NOMO-1 treated with DMSO at 0.1 percent for 48 hours (cell line): ENCODE results near the gene FRAS1.

ENCODE experiments used
- DNase-seq: peaks from one replicate; lab custom pipeline; 2025; ENCODE audit not compliant: unreplicated experiment; lab: John Stamatoyannopoulos, UW

The FRAS1 gene

DNA sequence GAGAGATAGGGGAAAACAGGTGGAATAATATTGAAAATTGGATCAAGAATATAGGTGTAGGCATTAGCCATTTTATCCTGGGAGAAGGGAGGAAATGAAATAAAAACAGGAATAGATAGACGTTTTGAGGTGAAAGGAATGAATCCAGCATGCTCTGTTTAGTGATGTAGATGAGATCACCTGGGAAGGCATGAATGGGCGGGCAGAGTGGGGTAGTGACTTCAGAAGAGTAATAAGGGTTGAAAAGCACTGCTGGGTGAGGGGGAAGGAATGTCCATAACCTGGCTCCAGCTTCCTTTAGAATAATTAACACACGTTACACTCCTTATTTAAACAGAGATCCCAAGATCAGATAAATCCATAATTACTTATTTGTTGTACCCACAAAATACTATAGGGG, 303.3 kb downstream of the FRAS1 start:
- no peak for DNase-seq

DNA sequence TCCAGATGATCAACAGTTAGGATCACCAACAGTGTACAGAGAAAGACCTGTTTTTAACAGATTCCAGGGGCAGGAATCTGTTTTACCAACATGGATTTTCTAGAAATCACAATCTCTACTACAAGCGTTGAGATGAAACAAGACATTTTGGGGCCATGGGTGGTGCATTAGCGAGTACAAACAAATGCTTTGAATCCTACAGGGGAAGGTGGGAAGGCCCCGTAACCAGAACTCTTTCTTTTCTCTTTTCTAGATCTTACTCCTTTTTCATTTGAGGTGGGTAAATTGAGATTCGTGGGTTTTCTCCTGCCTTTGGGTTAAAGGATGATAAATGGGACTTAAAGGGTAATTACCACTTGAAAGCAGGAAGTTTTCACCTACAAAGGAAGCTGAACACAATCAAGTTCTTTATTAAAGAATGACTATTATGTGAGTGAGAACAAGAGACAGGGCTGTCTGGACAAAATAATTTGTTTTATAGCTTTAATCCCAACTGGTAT, 304.5 kb downstream of the FRAS1 start:
- DNase-seq = no peak

DNA sequence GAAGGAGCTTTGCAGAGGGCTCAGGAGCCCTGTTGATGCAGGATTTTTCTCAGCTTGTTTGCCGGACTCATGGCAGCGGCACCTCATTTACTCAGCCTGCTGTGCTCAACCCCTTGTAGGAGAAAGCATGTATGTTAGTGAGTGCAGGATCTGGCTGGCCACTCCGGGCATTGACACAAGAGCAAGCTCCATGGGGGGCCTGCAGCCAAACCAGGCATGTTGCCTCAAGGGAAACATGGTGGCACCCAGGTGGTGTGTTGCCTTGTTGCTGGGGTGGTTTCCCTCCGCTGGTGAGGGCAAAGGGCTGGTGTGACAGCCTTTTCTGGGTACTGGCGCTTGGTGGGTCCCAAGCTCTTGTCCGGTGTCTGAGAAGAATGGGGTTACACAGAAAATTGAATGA, 305.2 kb downstream of the FRAS1 start:
- no peak for DNase-seq

DNA sequence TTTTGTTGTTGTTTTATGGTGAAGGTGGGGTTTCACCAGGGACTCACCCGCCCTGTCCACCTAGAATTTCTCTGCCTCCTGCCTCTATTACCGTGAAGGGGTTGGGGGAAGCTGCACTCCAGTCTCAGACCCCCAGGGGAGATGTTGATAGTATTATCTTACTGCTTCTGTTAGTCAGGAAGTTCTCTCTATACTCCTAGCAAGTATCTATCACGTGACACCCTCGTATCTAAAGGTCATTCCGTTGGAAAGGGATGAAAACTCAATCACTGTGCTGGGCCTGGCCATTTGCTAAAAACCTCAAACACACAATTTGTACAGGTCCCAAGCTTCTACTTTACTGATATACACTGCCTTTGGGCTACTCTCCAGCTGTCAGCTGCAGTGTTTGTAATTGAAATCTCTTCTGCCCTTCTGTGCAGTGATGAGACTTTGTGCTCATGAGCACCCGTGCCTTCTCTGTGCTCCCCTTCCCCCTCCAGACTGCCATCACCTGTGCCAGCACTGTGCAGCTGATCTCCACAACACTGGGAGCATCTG, 306.0 kb downstream of the FRAS1 start:
- no peak for DNase-seq

DNA sequence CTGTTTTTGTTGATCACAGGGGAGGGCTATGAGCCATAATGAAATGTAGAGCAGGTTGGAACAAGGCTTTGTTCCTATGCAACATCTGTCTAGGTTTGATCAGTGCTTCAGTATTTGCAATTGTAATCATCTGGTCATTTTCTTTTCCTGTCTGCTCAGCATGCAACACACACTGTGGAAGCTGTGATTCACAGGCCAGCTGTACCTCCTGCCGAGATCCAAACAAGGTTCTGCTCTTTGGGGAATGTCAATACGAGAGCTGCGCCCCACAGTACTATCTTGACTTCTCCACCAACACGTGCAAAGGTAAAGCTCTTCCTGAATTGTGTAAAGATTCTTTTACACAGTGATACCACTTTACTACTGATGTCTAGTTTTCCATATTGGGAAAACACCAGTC, 312.6 kb downstream of the FRAS1 start:
- DNase-seq = no peak

DNA sequence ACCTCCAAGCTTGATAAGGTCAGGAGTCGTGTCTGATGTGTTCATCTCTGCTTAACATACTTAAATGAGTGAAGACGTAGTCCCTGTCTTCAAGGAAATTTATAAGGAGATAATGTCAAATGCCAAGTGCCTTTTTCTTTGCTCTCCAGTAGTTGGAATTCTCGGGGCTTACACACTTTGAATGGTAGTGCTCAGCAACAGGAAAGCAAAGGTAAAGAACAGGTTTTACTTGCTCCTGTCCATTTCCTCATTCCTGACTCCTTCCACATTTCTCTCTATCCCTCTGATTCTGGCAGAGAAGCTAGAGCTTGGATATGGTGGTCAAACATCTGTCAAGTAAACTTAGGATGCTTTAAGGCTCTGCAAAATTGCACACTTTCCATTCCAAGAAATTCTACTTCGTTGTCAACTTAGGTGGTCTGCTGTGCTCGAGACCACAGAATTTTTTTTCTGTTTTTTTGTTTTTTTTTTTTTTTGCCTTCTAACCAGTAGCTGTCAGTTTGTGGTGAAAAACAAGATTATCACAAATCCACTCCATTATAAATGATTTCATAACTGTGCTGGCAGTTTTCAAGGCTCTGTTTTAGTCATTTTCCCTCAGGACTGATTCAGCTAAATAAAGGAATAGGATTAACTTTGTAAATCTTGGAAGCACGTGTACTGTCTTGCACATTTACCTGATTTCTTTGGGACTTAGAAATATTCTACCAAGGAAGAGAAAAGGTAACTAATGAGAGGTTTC, 313.7 kb downstream of the FRAS1 start:
- no peak for DNase-seq

DNA sequence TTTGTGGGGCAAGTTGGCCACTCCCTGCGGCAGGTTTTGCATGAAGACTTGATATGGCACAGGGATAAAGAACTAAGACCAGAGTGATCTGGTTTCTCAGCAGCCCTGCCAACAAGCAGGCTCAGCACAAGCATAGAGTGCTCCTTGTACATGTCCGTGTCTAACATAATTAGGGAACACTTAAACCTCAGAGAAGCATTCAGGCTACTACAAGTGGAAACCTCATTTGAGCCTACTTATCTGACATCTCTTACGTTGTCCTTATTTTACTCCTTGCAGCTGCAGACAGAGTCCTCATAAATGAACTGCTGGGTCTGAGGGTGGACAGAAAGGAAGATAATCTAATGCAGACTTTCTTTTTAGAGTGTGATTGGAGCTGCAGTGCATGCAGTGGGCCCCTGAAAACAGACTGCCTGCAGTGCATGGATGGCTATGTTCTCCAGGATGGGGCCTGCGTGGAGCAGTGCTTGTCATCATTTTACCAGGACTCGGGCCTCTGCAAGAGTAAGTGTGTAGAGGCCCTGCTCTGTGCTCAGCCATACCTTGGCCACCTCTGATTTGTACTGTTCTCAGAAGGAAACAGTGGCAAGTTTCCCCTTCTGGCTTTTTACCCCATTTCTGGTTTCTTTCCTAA, 315.3 kb downstream of the FRAS1 start:
- DNase-seq = no peak

DNA sequence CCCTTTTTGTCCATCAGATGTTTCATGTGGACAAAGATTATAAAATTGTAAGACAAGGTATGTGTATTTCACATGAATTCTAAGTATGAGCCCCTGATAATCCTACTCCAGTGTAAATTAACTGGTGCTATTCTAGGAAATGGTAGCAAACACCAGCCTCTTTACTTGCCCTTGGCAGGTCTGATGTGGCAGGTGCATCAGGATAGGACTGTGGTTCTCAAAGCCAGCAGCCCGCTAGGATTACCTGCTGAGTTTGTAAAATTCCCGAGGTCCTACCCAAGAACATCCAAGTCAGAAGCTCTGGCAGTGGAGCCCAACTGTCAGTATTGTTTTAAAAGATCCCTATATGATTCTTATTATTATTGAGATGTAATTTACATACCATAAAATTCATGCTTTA, 320.4 kb downstream of the FRAS1 start:
- DNase-seq = no peak

DNA sequence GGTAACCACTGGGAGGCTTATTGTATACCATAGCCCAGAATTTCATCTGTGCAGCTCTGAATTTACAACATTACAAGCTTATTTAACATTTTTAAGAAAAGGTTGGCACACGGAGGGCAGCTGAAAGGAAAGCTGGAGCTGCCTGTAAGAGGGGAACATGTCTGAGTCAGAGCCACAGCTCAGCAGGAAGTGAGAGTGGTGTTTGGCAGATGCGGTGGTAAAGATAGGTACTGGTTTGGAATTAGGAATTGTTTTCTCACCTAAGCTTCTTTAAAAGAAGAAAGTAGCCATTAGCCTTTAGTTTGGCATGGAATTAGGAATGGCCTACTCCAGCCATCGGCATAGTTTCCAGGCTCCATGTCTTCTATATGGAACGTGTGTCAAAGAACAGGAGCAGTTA, 321.9 kb downstream of the FRAS1 start:
- DNase-seq = no peak

DNA sequence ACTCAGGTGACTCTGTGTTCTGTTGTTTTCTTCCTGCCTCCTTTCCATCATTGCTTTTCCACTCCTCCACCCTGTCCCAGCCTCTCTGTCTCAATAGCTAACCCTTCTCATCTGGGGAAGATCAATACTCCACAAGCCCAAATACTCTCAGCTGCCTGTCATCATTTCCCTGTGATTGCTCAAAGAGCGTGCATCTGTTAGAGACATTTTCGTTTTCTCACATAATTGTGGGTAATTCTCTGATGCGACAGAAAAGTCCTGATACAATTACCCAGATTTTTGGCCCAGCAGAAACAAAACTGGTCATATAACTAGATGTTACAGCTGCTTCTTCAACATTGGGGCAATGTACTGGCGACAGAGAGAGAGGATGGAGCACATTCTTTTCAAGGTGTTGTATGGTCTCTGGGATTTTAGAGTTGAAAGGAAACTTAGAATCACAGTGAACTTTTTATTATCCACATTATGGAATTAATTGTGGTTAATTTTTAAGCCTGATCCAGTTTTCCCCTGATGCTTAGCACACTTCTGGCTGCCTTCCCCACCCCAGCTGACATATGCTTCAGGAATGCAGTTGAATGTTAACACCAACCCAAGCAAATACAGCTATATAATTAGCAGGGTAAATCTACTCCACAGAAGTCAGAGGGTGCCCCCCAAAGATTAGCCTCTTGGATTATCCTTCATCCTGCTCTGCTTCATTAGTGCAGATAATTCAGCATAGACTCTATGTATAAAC, 323.0 kb downstream of the FRAS1 start:
- DNase-seq = no peak

DNA sequence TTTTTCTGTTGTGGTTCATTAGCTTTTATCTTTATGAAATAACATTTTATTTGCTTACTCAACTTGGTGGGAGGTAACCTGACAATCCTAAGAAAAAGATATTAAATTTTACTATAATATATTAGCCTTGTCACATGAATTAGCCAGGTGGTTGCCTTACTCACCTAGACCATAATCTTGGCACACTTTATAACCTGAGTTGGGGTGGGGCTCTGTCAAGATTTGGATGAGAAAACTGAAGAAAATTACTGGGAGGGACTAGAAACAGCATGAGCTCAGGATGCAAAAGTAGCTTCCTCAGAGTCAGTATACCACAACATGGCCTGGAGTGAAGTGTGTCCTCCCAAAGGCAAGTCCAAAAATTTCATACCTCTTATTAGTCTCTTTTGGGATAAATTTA, 329.6 kb downstream of the FRAS1 start:
- DNase-seq = no peak

DNA sequence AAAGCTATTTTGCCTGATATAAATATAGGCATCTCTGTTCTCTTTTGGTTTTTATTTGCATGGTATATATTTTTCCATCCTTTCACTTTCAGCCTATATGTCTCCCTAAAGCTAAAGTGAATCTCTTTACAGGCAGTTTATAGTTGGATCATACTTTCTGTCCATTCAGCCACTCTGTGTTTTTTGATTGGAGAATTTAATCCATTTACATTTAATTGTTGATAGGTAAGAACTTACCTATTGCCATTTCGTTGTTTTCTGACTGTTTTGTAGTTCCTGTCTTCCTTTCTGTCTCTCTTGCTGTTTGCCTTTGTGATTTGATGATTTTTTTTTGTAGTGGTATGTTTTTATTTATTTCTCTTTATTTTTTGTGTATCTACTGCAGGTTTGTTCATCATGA, 338.5 kb downstream of the FRAS1 start:
- DNase-seq = no peak

DNA sequence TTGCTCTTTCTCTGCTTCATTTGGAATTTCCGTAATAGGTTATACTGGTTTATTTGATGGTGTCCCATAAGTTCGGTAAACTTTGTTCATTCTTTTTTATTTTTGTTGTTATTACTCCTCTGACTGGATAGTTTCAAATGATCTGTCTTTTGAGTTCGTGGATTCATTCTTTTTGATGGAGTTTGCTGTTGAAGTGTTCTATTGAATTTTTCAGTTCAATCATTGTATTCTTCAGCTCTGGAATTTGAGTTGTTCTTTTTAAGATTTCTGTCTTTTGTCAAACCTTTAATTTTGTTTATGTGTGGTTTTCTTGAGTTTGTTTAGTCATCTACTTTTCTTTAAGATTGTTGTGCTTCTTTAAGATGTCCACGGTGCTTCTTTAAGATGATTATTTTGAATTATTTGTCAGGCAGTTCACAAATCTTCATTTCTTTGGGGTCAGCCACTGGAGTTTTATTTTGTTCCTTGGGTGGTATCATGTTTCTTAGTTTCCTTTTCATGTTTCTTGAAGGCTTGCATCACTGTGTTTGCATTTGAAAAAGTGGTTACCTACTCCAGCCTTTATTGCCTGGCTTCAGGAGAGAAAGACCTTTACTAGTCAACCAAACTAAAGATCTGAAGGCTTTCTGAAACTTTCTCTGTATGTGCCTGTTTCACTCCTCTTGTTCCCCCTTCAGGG, 339.6 kb downstream of the FRAS1 start:
- DNase-seq = no peak

DNA sequence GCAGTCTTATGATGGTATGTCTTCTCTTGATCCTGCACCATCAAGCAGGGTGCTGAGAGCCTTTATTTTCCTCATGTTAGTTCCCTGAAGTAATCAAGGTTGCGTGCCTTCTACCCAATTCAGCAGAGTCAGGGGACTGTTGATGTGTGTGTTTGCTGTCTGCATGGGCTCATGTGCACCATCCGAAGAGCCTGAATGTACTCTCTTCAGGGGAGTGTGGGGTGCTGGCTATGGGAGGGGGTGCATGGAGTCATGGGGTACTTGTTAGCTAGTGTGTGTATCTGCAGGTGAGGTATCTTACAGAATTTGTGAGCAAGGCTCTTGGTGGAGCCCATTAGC, 340.1 kb downstream of the FRAS1 start:
- DNase-seq = no peak

DNA sequence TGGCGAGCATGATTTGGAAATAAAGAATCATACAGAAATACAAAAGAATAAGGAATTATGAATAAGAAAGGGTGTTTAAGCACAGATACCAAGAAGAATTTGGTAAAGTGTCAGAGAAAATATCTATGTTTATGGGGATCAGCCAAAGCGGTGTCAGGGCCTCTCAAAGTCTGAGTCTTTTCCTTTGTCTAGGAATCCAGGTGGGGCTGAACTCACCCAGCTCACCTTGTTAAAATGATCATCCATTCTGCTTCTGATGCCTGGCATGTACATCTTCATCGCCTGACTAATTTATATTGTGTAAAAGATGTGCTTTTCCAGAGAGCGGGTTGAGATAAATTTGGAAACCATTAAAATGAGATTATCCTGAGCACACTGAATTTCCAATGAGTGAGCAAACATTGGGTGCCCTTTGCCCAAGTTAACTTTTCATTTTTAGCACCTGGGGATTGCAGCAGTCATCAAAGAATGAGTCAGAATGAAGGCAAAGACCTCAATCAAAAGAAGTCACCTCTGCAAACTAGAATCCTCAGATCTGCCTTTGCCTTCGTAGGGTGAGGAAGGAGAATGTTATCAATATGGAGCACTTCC, 352.6 kb downstream of the FRAS1 start:
- no peak for DNase-seq

DNA sequence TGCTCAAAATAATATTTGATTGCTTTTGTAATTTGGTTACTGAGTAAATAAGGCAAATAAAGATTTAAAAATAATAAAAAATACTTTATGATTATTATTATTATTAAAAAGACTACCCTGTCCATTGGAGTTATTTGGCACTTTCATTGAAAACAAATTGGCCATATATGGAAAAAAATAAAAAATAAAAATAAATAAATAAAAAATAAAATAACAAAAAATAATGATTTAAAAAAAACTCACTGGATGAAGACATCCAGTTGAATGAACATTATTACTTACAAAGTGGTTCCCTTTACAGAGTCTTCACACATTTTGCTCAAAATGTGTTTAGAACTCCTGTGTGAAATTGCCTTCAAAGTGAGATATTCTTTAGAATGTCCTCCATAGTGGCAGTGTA, 353.1 kb downstream of the FRAS1 start:
- no peak for DNase-seq

DNA sequence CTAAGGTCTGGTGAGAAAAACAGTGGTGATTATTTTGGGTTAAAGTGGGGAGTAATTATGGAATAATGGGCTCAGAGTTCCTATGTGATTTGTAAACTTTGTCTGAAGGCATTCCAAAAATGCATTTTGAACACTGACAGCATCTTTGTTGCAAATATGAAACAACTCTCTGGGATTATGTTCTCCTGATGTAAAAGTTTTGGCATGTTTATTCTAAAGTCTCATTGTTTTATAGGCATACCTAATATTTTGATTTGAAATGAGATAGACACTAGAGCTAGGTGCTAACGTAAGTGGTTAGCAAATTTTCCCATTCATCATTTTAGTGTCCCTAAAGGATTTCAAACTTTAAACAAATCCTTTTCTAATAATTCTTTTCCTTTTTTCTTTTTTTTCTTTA, 353.6 kb downstream of the FRAS1 start:
- no peak for DNase-seq

DNA sequence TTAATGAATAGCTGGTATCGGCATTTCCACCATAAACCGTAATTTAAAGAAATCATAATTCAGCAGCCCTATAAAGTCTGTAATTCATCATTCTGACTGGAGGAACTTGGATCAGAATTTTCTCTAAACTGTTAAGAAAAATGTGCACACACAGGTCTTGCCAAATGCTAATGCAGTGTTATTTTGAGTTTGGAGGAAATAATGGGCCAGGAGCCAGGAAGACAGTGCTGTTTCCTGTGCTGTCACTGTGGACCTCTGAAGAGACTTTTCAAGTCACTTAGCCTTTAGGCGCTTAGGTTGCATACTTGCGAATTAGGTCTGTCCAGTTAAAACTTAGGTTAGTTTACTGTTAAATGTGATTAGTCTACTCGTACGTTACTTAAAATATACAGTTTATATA, 357.0 kb downstream of the FRAS1 start:
- no peak for DNase-seq

DNA sequence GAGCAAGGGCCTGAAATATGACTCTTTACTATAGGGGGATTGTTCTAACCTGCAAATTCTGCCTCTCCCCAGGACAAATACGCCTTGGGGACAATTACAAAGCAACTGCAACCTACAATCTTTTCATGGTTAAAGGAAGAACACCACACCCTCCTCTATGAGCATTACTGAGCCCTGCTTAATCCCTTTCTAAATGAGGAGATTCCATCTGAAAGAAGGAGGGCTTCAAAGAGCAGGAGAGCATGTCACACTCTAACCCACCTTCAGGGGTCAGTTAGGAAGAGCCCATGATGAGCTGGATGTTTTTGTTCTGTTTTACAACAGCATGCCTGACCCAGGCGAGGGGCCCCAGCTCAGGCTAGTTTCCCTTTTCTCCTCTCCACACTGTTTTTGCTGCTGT, 360.5 kb downstream of the FRAS1 start:
- no peak for DNase-seq

DNA sequence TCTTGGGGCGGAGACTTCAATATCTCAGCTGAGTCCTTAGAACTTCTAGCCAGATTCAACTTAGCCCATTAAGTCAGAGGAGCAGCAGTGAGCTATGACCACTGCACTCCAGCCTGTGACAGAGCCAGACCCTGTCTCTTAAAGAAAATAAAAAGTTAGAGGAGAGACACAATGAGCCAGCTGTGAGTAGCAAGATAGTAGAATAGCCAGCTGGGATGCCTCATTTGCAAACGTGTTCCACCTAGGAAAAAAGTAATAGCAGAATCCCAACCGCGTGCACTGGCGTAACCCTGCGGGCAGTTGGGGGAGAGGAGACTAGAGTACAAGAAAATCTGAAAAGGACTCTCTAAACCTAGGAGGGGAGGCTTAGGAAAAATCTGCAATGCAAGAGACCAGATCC, 361.3 kb downstream of the FRAS1 start:
- DNase-seq = no peak

DNA sequence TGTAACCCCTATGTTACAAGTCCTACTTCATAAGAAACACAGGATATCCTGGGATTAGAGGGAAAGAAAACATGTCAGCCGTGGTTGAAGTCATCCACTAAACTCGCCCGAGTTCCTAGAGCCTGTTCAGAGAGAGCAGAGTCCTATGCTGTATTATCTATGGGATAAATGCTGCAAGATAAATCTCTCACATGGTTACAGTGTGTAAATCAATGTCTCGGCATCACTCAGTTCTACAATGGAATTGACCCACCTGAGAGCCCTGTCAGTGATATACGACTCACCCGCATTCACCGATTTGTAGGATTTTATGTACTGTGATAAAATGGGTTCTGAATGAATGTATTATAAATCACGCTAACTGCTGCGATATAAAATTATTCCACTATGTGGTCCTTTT, 366.7 kb downstream of the FRAS1 start:
- DNase-seq = no peak
